ENCODE data around the gene DLGAP1.
A peak's percentile ranks its signal among the peaks of the same experiment; 100 is the strongest.

Gene DLGAP1

DNA sequence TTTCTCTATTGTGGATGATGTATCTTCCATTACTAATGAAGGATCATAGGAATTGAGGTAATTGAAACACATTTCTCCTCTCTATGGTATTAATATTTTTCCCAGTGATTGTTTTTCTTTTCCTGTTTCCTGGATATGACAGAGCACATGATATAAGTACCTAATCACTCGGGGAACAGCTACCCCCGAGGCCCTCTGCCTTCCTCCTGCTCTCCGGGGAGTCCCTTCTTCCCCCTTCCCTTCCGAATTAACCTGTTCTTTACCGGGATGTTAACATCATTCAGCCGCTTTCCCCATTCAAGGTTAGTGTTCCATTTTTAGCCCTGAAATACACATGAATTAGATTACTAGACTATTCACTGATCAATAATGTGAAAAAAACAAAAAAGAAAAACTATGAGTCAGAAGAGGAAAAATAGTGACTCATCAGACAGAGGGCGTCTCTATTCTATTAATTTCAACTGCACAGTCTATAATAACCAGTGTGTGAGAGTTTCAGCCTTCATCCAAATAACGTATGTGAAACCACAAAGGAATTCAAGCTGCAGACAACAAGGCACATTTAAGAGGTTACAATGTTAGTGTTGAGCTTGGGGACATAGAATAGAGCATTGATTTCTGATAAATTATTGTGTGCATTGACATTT is 450.8 kb downstream of the DLGAP1 start:
- no peak for DNase-seq

GRCh38 chr18:3998698-3999333 is 456.3 kb downstream of the DLGAP1 start:
- peak in 4 of 56 donors; percentile 6 to 42 (median 11) for DNase-seq

DNA sequence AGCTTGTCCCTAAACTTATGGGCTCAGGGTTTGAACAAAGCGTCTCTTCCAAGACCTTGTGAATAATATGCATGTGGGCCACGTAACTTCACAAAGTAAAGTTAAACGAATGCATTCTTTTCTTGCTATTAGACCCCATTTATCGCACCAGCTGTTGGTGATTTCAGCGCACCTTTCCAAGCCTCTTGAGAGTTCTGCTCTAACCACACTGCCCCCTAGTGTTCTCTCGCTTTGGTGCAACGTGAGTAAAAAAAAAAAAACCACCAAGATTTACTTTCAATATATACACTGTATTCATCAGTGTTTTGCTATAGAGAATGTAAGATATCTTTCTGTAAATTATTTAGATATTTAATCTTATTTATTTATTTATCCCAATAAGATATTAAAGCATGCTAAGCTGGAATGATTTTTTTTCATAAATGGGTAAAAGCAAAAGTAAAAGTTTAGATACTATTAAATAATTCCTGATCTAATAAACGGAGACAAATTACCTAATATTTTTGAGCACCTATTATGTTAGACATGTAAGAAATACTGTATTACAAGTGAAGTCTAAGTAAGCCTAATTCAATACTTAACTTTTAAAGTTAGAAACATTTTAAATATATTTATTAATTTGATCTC is 459.5 kb downstream of the DLGAP1 start:
- peak in 19 of 56 donors; percentile 3 to 55 (median 12) for DNase-seq

DNA sequence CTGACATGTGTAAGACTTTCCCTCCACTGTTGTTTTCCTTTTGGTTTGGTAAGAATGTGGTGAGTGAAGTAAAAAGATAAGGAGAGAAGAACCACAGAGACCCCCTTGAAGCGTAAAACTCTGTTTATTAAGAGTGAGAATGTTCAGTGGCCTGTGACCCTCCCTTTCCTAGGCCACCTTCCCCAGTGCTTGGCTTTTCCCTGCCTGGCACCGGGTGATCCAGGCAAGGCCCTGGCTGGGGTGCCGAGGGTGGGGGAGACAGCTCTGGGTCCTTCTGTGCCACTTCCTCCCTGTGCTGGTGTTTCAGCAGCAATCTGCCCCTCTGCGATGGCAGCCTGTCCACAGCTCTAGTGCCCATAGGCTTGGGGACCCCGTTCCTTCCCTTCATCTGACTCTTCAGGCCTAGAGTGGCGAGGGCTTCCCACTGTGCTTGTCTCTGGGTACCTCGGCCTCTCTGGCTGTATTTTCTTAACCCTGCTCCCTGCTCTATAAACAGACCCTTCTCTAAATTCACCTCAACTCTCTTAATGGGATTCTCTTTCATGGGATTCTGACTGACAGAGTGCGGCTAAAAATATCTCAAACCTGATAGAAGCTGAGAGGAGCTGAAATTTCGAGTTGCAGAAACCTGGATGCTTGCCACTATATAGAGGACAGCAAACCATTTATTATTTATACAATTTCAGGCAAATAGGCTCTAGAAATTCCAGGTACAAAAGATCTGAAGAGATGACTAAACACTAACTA is 461.0 kb downstream of the DLGAP1 start:
- no peak for DNase-seq

- DNase-seq: no peak
Measured at GRCh38 chr18:3985664-3986063, 469.4 kb downstream of the DLGAP1 start.

GRCh38 chr18:3985020-3985419 is 470.1 kb downstream of the DLGAP1 start:
- DNase-seq: no peak

- DNase-seq: no peak
Measured at GRCh38 chr18:3984163-3984757, 470.8 kb downstream of the DLGAP1 start.

DNA sequence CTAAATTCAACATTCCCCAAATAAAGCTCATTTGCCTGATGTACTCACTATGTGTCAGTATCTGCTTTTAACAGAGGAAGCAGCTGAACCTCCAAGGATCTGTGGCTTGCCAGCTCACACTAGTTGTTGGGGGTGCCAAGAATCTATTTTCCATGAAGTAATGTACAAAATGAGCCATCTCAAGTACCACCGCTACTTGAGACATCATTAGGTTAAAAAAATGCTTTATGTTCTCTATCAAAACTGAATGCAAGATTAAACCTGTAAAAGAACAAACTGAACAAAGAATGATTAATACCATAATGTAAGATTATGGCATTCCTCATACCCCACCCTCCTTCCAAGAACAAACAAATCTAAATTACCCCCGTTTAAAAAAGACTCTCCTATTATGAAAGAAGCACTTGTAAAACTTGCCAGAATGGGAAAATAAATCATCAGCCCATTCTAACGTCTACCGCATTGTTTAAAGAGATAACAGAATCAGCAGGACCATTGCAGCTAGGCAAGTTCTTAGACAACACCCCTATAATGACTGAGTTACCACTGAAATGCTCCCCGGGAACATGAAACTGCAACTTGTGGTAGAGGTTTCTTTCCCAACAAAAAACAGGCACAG is 471.6 kb downstream of the DLGAP1 start:
- no peak for DNase-seq

GRCh38 chr18:3982541-3982940 is 472.6 kb downstream of the DLGAP1 start:
- no peak for DNase-seq

DNA sequence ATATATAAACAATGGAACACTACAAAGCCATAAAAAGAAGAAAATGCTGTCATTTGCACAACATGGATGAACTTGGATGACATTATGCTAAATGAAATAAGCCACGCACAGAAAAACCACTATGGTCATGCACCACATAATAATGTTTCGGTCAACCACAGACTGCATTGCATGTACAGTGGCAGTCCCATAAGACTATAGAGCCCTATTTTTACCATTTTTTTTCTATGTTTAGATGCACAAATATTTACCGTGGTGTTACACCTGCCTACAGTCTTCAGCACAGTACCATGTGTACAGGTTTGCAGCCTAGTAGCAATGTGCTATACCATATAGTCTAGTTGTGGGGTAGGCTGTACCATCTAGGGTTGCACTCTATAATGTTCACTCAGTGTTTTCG is 476.1 kb downstream of the DLGAP1 start:
- no peak for DNase-seq

GRCh38 chr18:3973191-3973850 is 481.8 kb downstream of the DLGAP1 start:
- no peak for DNase-seq

GRCh38 chr18:3972291-3972930 is 482.7 kb downstream of the DLGAP1 start:
- no peak for DNase-seq

- DNase-seq: no peak
Measured at GRCh38 chr18:3970929-3971328, 484.2 kb downstream of the DLGAP1 start.

GRCh38 chr18:3967359-3968180 is 487.5 kb downstream of the DLGAP1 start:
- no peak for DNase-seq

- DNase-seq: no peak
Measured at GRCh38 chr18:3966642-3967358, 488.3 kb downstream of the DLGAP1 start.

DNA sequence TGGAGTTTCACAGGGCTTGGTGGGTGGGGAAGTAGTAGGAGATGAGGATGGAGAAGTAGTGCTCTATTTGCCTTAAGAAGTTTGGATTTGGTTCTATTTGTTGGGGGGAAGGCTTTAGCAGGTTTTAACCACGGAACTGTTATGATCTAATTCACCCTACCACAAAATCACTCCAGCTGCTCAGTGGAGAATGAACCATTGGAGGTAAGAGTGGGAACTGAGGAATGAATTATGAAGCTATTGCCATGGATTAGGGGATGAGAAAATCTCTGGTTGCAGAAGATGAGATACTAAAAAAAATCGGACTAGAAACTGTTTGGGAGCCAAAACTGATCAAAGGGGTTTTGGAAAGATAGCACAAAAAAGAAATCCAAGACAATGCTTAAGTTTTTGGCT is 488.9 kb downstream of the DLGAP1 start:
- no peak for DNase-seq

DNA sequence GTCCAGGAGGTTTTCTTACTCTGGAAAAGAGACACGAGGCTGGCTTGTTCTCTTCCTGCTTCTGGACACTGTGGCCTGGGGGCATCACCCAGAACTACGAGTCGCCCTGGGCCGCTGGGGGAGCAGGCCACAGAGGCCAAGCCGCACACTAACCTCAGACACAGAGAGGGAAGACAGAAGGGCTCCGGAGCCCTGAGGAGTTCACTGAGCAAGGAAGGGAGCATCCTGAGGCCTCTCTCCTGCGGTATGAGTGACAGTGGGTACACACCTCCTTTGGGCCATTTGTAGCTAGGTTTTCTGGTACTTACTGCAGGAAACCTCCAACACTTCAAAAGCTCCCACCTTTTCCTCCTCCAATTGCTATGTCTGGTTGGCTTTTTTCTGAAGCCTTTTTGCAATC is 494.1 kb downstream of the DLGAP1 start:
- no peak for DNase-seq

- DNase-seq: no peak
Measured at GRCh38 chr18:3960142-3960541, 495.0 kb downstream of the DLGAP1 start.

- DNase-seq: no peak
Measured at GRCh38 chr18:3952031-3952430, 503.1 kb downstream of the DLGAP1 start.

Data from amygdala (tissue), 56 donors.